ENCODE results near the gene DENND2A.

- TF ChIP-seq EZH2 (IDR thresholded peaks at IDR 0.05; ENCODE audit: low read length, missing control alignments): no peak
- TF ChIP-seq CTCF (conservative IDR thresholded peaks at IDR 0.05 in 1 of 2, IDR thresholded peaks at IDR 0.05 in 1 of 2; ENCODE audit: low read depth in 1 of 2, low read length in 2 of 2): no peak
Measured at GRCh38 chr7:140568021-140568813, 72.4 kb downstream of the DENND2A start.

Data from fibroblast of lung (primary cell).